NCI-H226 (cell line): ENCODE results near the gene CISH.

Source experiments
- DNase-seq: peaks from one replicate; pipeline ENCODE4 v3.0.0-alpha.2; 2015

CISH gene

GRCh38 chr3:50592568-50592967 lies 19.0 kb downstream of the CISH start:
- no peak for DNase-seq

- DNase-seq = no peak
These were observed 20.3 kb downstream of the CISH start for GRCh38 chr3:50591196-50591741.

- no peak for DNase-seq
These were observed 22.7 kb downstream of the CISH start for GRCh38 chr3:50588759-50589433.

- DNase-seq = no peak
These were observed 23.5 kb downstream of the CISH start for GRCh38 chr3:50587806-50588758.

- DNase-seq = no peak
These were observed 24.2 kb downstream of the CISH start for GRCh38 chr3:50587373-50587772.

GRCh38 chr3:50586763-50587070 lies 24.9 kb downstream of the CISH start:
- no peak for DNase-seq

- DNase-seq = no peak
These were observed 25.4 kb downstream of the CISH start for GRCh38 chr3:50585919-50586762.

GRCh38 chr3:50584391-50584790 lies 27.2 kb downstream of the CISH start:
- no peak for DNase-seq

GRCh38 chr3:50583897-50584296 lies 27.7 kb downstream of the CISH start:
- no peak for DNase-seq

- no peak for DNase-seq
These were observed 29.5 kb downstream of the CISH start for GRCh38 chr3:50582083-50582482.

GRCh38 chr3:50581459-50581842 lies 30.1 kb downstream of the CISH start:
- DNase-seq = no peak

- no peak for DNase-seq
These were observed 30.7 kb downstream of the CISH start for GRCh38 chr3:50580683-50581458.

- no peak for DNase-seq
These were observed 34.2 kb downstream of the CISH start for GRCh38 chr3:50577348-50577747.

- no peak for DNase-seq
These were observed 36.2 kb downstream of the CISH start for GRCh38 chr3:50575372-50575771.

- no peak for DNase-seq
These were observed 37.1 kb downstream of the CISH start for GRCh38 chr3:50574444-50574831.

GRCh38 chr3:50573566-50574443 lies 37.8 kb downstream of the CISH start:
- no peak for DNase-seq

GRCh38 chr3:50572801-50573371 lies 38.7 kb downstream of the CISH start:
- no peak for DNase-seq

- no peak for DNase-seq
These were observed 39.4 kb downstream of the CISH start for GRCh38 chr3:50572158-50572557.

GRCh38 chr3:50571486-50571885 lies 40.1 kb downstream of the CISH start:
- DNase-seq = no peak

GRCh38 chr3:50570508-50571279 lies 40.9 kb downstream of the CISH start:
- DNase-seq = no peak
